Cardiac fibroblast (primary cell): ENCODE results near the gene GNPTAB.
A peak's percentile ranks its signal among the peaks of the same experiment; 100 is the strongest.

Source experiments
- DNase-seq, 2 donors: peaks; one replicate each; pipeline versions ENCODE4 v3.0.0 to v3.0.0-alpha.2; 2010; ENCODE audit warnings: low read depth in 2 of 2
- H3K4me3 ChIP-seq, 2 donors: replicated peaks in 1 of 2; 1 replicate in 1 of 2; 2 replicates in 1 of 2; pipeline ENCODE4 v1.5.1; 2011; ENCODE audit warnings: low read depth in 2 of 2, low read length in 2 of 2, mild to moderate bottlenecking in 2 of 2, moderate library complexity in 1 of 2
- CTCF ChIP-seq: IDR thresholded peaks from one replicate; pipeline ENCODE4 v1.5.1; 2011; ENCODE audit warnings: low read depth, mild to moderate bottlenecking, low read length, inconsistent platforms

The GNPTAB gene

GRCh38 chr12:101764051-101764792 is 66.5 kb downstream of the GNPTAB start:
- no peak overlapping the region for H3K4me3 ChIP-seq
- no peak for TF ChIP-seq CTCF
- peak in 1 of 2 donors; percentile 42 for DNase-seq

- TF ChIP-seq CTCF, result no peak
- no peak for DNase-seq
- no peak overlapping the region for H3K4me3 ChIP-seq
Measured at GRCh38 chr12:101763246-101763931, 67.4 kb downstream of the GNPTAB start.

GRCh38 chr12:101761781-101762180 is 69.0 kb downstream of the GNPTAB start:
- no peak for DNase-seq
- TF ChIP-seq CTCF, result no peak

GRCh38 chr12:101761350-101761749 is 69.4 kb downstream of the GNPTAB start:
- H3K4me3 ChIP-seq, result no peak overlapping the region
- peak in 1 of 2 donors; percentile 30 for DNase-seq
- no peak for TF ChIP-seq CTCF

More at GRCh38 chr12:101761781-101762180, 69.0 kb downstream of the GNPTAB start:
- no peak overlapping the region for H3K4me3 ChIP-seq

GRCh38 chr12:101759396-101760047 is 71.2 kb downstream of the GNPTAB start:
- peak; percentile 49 to 54 for DNase-seq
- TF ChIP-seq CTCF, result peak; percentile 84
- no peak overlapping the region for H3K4me3 ChIP-seq

- no peak overlapping the region for H3K4me3 ChIP-seq
- no peak for TF ChIP-seq CTCF
- no peak for DNase-seq
Measured at GRCh38 chr12:101750152-101750551, 80.6 kb downstream of the GNPTAB start.
